ENCODE measurements around the gene KCTD15.

KCTD15 gene

DNA sequence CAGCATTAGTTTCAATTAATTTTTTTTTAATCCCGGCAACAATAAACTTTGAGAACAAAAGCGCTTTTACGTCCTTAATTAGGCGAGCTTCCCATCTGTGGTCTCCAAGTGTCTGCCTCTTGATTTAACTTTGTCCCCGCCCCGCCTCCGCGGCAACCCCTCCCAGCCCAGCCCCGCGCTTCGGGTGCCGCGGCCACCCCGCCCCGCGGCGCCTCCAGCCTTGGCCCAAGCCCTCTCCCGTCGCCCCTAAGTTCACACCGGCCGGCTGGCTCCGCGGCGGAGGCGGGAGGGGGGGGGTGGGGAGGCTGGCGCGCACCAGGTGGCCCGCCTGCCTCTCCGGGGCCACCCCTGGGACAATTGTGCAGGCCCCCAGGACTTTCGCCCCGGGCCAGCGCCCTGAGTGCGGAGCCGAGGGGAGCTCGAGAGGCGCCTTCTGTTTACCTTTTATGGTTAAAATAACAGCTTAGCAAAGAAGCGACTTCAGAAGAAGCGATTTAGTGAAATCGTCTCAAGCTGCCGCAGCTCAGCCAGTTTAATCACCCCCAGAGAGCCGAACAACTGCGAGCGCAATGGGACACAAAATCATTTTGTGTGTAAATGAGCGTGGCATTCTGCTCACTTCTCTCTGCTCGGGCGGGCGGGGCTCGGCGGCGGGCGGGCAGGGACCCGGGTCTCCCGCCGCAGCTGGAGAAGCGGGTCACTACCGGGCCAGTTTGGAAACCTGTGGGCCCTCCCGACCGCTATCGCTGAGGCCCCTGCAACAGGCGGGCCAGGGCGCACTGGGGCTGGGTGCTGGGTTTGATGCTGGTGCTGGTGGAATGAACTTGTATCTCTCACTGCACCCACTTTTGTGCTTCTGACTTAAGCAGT is 1.4 kb downstream of the KCTD15 start:
- Histone ChIP-seq H3K36me3 (ENCODE audit: low read length) (no peaks in the 10 kb centered on the region), H4K20me1 (ENCODE audit: low read depth, low read length) (no peaks in the 10 kb centered on the region), H3K9me2 (replicated peaks; ENCODE audit: insufficient read depth, low read length) (no peaks in the 10 kb centered on the region), H3K9me3 (ENCODE audit: insufficient read depth, low read length) (no peaks in the 10 kb centered on the region), H3K4me2 (ENCODE audit: low read depth, low read length, poor library complexity, severe bottlenecking) (no peak overlapping the region), H3F3A (ENCODE audit: insufficient read depth) (no peaks in the 10 kb centered on the region), H3K27me3 (ENCODE audit: low read length) (no peaks in the 10 kb centered on the region), H3K27ac (ENCODE audit: low read depth, low read length) (no peak overlapping the region), H3K79me2 (ENCODE audit: insufficient read depth, low read length) (no peaks in the 10 kb centered on the region), H3K4me3 (ENCODE audit: insufficient read depth, low read length, poor library complexity, severe bottlenecking) (no peak overlapping the region), H2AFZ (ENCODE audit: low read depth, low read length, severe bottlenecking) (no peak overlapping the region), H3K9ac (ENCODE audit: low read length) (no peak overlapping the region)
- TF ChIP-seq, protein P1, sequence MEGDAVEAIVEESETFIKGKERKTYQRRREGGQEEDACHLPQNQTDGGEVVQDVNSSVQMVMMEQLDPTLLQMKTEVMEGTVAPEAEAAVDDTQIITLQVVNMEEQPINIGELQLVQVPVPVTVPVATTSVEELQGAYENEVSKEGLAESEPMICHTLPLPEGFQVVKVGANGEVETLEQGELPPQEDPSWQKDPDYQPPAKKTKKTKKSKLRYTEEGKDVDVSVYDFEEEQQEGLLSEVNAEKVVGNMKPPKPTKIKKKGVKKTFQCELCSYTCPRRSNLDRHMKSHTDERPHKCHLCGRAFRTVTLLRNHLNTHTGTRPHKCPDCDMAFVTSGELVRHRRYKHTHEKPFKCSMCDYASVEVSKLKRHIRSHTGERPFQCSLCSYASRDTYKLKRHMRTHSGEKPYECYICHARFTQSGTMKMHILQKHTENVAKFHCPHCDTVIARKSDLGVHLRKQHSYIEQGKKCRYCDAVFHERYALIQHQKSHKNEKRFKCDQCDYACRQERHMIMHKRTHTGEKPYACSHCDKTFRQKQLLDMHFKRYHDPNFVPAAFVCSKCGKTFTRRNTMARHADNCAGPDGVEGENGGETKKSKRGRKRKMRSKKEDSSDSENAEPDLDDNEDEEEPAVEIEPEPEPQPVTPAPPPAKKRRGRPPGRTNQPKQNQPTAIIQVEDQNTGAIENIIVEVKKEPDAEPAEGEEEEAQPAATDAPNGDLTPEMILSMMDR (IDR thresholded peaks at IDR 0.05; ENCODE audit: insufficient read depth, low read length, poor library complexity, severe bottlenecking) = no peak
- no peak for TF ChIP-seq EZH2phosphoT487 (conservative IDR thresholded peaks at IDR 0.05; ENCODE audit: low read length)

GRCh38 chr19:33798681-33799111 is 2.0 kb downstream of the KCTD15 start:
- H2AFZ ChIP-seq (ENCODE audit: low read depth, low read length, severe bottlenecking) = no peak overlapping the region
- H3K9me3 ChIP-seq (ENCODE audit: insufficient read depth, low read length) = no peaks in the 10 kb centered on the region
- H3K27ac ChIP-seq (ENCODE audit: low read depth, low read length) = no peak overlapping the region
- H3F3A ChIP-seq (ENCODE audit: insufficient read depth) = no peaks in the 10 kb centered on the region
- no peaks in the 10 kb centered on the region for H3K36me3 ChIP-seq (ENCODE audit: low read length)
- H4K20me1 ChIP-seq (ENCODE audit: low read depth, low read length) = no peaks in the 10 kb centered on the region
- no peaks in the 10 kb centered on the region for H3K27me3 ChIP-seq (ENCODE audit: low read length)
- H3K4me3 ChIP-seq (ENCODE audit: insufficient read depth, low read length, poor library complexity, severe bottlenecking) = no peak overlapping the region
- no peaks in the 10 kb centered on the region for H3K79me2 ChIP-seq (ENCODE audit: insufficient read depth, low read length)
- no peak for TF ChIP-seq EZH2phosphoT487 (conservative IDR thresholded peaks at IDR 0.05; ENCODE audit: low read length)
- TF ChIP-seq, protein P1 (IDR thresholded peaks at IDR 0.05; ENCODE audit: insufficient read depth, low read length, poor library complexity, severe bottlenecking) = no peak
- H3K9me2 ChIP-seq (replicated peaks; ENCODE audit: insufficient read depth, low read length) = no peaks in the 10 kb centered on the region
- H3K9ac ChIP-seq (ENCODE audit: low read length) = no peak overlapping the region
- no peak overlapping the region for H3K4me2 ChIP-seq (ENCODE audit: low read depth, low read length, poor library complexity, severe bottlenecking)

DNA sequence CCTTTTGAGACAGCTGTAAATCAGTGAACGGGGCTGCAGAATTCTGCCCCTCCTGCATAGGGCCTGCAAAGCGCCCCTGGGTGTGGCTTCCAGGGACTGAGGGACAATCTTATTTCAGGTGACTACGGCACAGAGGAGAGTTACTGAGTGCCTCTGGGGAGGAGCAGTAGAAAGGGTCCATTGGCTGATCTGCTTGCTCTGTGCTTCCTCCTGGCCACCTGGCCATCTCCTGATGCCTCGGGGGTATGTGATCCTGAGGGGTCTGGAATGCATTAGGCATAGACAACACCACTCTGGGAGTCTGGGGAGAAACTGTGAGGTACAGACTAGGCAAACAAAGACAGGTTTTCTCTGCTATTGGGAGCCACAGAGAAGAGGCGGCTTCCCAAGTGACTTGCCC is 2.8 kb downstream of the KCTD15 start:
- H3K4me3 ChIP-seq (ENCODE audit: insufficient read depth, low read length, poor library complexity, severe bottlenecking) = no peak overlapping the region
- H3K27ac ChIP-seq (ENCODE audit: low read depth, low read length) = no peak overlapping the region
- H3K9me3 ChIP-seq (ENCODE audit: insufficient read depth, low read length) = no peaks in the 10 kb centered on the region
- H2AFZ ChIP-seq (ENCODE audit: low read depth, low read length, severe bottlenecking) = no peak overlapping the region
- H3F3A ChIP-seq (ENCODE audit: insufficient read depth) = no peaks in the 10 kb centered on the region
- no peaks in the 10 kb centered on the region for H3K9me2 ChIP-seq (replicated peaks; ENCODE audit: insufficient read depth, low read length)
- no peaks in the 10 kb centered on the region for H4K20me1 ChIP-seq (ENCODE audit: low read depth, low read length)
- H3K27me3 ChIP-seq (ENCODE audit: low read length) = no peaks in the 10 kb centered on the region
- H3K36me3 ChIP-seq (ENCODE audit: low read length) = no peaks in the 10 kb centered on the region
- no peak overlapping the region for H3K9ac ChIP-seq (ENCODE audit: low read length)
- TF ChIP-seq, protein P1 (IDR thresholded peaks at IDR 0.05; ENCODE audit: insufficient read depth, low read length, poor library complexity, severe bottlenecking) = no peak
- no peak for TF ChIP-seq EZH2phosphoT487 (conservative IDR thresholded peaks at IDR 0.05; ENCODE audit: low read length)
- no peaks in the 10 kb centered on the region for H3K79me2 ChIP-seq (ENCODE audit: insufficient read depth, low read length)
- no peak overlapping the region for H3K4me2 ChIP-seq (ENCODE audit: low read depth, low read length, poor library complexity, severe bottlenecking)
